ENCODE measurements around the gene AKT1.
A peak's percentile ranks its signal among the peaks of the same experiment; 100 is the strongest.

The AKT1 gene

DNA sequence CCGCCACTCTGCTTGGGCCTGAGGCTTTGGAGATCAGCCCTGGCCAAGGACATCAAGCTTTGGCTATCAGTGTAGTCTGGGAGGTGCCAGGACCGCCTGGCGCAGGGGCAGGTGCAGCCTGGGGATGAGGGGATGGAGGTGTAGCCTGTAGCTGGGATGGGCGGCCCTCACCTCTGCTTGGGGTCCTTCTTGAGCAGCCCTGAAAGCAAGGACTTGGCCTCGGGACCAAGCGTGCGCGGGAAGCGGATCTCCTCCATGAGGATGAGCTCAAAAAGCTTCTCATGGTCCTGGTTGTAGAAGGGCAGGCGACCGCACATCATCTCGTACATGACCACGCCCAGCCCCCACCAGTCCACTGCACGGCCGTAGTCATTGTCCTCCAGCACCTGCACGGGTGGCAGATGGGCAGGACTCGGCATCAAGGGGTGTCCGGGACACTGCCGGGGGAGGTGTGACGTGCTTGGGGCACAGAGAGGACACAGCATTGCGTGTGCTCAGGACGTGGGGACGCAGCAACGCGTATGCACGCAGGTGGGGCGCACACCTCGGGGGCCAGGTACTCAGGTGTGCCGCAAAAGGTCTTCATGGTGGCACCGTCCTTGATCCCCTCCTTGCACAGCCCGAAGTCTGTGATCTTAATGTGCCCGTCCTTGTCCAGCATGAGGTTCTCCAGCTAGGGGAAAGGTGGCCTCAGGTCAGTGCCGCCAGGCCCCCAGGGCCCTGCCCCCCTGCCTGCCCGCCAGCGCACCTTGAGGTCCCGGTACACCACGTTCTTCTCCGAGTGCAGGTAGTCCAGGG lies 22.6 kb downstream of the AKT1 start:
- DNase-seq (ENCODE audit: low read depth): no peak

DNA sequence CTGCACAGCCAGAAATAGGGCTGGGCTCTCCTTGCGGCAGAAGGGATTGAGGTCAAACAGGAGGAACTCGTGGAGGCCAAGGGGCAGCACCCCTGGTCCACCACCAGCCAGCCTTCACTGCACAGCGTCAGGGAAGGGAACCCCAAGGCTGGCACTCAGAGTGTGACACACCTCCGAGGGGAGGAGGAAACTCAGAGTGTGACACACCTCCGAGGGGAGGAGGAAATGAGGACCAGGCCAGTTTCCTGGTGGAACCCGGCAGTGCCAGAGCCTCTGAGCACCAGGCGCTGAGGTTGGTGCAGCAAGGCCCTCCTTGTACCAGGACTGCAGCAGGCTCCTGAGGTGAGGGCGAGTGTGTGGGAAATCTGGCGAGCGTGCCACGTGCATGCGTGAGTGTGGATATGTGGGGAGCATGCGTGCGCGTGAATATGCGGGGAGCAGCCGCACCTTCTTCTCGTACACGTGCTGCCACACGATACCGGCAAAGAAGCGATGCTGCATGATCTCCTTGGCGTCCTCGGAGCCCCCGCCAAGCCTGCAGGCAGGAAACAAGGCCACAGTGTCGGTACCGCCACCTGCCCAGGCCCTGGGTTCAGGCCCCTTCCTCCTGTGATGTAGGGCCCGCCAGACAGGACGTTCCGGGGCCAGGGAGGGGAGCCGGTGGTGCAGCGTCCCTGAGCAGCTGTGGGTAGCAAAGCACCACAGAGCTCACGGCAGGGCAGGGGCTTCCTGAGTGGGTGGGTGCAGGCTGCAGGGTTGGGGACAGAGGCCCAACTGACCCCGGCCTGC lies 23.4 kb downstream of the AKT1 start:
- no peak for DNase-seq (ENCODE audit: low read depth)

DNA sequence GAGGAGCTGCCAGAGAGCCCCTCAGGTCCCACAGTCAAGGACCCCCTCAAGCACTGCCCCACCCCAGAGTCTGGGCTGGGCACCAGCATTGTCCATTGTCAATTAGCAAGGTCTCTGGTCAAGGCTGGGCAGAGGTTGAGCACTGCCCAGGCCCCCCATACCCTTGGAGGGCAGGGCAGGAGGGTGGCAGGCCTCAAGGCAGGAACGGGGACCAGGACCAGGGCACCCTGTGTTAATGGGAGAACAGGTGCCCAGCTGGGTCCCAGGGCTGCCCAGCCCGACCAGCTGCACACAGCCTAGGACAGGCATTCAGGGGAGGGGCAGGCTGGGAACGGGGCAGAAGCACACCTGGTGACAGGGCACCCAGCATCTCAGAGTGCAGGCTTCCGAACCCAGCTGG lies 24.2 kb downstream of the AKT1 start:
- DNase-seq (ENCODE audit: low read depth): no peak

GRCh38 chr14:104770851-104771272 lies 24.7 kb downstream of the AKT1 start:
- no peak for DNase-seq (ENCODE audit: low read depth)

GRCh38 chr14:104770072-104770579 lies 25.4 kb downstream of the AKT1 start:
- no peak for DNase-seq (ENCODE audit: low read depth)

DNA sequence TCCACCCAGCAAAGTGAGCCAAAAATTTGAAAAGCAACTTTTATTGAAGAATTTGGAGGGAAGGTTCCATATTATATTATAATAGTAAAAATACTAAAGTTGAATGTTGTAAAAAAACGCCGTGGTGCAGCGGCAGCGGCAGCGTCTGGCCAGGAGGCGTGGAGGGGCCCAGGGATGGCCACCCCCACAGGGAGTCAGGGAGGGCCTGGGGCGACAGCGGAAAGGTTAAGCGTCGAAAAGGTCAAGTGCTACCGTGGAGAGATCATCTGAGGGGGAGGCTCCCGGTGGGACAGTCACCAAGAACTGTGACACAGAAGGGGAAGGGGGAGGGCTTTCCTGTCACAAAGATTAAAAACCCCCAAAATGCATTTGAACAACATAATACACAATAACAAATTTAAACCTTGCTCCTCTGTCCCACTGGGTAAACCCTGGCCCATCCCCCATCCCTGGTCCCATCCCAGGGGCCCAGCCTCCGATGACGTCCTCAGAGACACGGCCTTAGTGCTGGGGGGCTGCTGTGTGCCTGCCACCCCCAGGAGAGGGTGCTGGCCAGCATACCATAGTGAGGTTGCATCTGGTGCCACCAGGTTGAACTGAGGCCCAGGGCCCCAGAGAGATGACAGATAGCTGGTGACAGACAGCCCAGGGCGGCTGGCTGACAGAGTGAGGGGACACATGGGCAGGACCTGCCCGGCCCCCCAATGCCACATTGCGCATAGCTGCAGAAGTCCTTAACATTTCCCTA lies 26.1 kb downstream of the AKT1 start:
- DNase-seq (ENCODE audit: low read depth): no peak

GRCh38 chr14:104768437-104769323 lies 26.9 kb downstream of the AKT1 start:
- peak; percentile 89 for DNase-seq (ENCODE audit: low read depth)

DNA sequence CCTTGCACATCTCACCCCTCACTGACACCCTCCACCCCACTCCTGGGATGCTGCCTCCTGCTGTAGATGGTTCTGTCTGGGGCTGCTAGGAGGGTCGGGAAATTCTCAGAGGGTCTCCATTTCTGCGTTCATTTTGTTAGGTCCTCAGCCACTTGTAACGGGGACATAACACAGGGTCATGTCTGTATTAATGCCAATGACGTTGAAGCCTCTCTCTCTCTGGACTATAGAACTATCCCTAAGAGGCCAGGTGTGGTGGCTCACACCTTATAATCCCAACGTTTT lies 28.0 kb downstream of the AKT1 start:
- DNase-seq (ENCODE audit: low read depth): no peak

DNA sequence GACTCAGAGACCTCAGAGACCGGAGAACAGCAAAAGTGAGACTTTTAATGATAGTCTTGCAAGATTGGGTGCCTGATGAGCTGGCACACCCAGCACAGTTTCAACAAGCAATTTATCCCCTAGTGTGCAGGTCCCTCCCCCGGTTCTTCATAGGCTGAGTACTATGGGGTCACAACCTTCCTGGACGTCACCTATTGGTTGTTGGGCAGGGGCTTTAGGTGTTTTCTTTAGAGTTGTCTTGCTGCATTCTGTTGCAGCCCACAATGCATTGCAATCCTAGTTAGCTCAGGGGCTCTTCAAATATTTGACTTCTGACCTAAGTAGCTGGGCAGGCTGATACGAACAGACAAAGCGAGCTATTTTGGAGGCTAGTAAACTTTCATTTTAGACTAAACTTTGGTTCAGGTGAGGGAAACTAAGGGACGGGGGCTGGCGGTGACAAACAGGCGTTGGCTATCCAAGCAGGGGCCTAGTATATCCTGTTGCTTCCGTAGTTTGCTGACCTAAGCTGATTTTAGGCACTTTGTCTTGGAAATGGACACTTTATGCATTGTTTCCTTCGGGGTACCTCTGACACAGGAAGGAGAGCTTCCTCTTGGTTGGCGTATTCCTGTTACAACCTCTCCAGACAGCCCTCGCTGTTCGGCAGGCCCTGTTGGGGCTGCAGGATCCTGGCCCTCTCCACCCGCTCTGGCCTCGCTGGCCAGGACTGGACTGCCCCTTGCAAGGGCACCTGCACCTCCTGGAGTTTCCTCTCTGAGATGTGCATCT lies 28.5 kb downstream of the AKT1 start:
- no peak for DNase-seq (ENCODE audit: low read depth)

GRCh38 chr14:104766256-104766862 lies 29.2 kb downstream of the AKT1 start:
- no peak for DNase-seq (ENCODE audit: low read depth)

GRCh38 chr14:104765517-104765916 lies 30.0 kb downstream of the AKT1 start:
- no peak for DNase-seq (ENCODE audit: low read depth)

- DNase-seq (ENCODE audit: low read depth): no peak
These were observed 36.3 kb downstream of the AKT1 start for GRCh38 chr14:104758981-104759969.

GRCh38 chr14:104757681-104758392 lies 37.7 kb downstream of the AKT1 start:
- no peak for DNase-seq (ENCODE audit: low read depth)

DNA sequence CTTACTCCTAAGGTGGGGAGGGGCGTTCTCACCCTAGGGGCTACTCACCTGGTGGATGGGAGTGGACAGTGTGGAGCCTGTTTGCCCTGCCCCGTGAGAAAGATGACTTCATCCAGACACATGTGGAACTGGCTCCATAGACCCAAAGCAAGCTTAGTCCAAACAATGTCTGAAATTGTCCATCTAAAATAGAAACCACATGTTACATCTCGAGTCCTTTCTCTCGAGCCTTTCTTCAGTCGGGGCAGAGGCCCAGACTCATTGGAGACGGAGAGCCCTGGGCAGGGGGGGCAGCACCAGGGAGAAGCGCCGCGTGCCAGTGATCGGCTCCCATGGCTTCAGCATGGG lies 38.3 kb downstream of the AKT1 start:
- DNase-seq (ENCODE audit: low read depth): no peak

DNA sequence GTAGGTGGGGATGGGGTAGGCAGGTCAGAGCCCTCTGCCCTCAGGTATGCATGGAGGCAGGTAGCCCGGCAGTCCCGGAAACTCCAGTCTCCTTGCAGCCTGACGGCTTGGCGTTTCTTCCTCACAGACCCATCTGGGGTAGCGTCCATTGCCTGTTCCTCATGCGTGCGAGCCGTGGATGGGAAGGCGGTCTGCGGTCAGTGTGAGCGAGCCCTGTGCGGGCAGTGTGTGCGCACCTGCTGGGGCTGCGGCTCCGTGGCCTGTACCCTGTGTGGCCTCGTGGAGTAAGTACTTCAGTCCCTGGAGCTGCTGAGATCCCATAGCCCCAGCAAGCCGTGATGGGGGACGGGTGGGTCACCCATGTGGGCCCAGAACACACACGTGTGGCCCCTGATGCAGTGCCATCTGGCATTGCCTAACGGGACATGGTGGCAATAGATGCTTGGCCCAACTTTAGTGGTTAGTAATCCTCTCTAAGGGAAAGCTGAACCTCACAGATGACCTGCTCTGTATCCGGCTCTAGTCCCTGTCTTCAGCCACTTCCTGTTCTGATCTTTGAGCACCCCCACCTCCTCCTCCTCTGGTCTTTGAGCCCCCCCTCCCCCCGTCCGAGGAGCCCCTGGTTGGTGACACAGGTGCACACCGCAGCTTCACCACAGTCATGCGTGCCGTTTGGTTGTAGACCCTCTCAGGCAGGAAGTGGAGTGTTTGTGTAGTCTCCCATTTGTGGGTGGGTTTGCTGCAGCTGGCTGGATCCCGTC lies 38.9 kb downstream of the AKT1 start:
- no peak for DNase-seq (ENCODE audit: low read depth)

DNA sequence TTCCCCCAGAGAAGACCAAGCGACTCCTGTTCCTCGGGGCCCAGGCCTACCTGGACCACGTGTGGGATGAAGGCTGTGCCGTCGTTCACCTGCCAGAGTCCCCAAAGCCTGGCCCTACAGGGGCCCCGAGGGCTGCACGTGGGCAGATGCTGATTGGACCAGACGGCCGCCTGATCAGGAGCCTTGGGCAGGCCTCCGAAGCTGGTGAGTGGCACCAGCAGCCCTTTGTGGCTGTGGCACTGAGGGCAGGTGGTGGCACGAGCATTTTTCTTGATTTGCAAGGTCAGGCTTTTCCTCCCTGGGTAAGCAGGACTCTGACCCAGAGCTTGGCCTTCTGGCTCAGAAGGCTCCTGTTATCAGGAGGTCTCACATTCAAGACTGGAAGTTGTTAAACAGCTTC lies 39.9 kb downstream of the AKT1 start:
- no peak for DNase-seq (ENCODE audit: low read depth)

- no peak for DNase-seq (ENCODE audit: low read depth)
These were observed 41.2 kb downstream of the AKT1 start for GRCh38 chr14:104754213-104754851.
